ENCODE data around the gene NT5E. TPM values are rescaled to one million over a fixed set of nuclear protein-coding genes. Genes with fewer than 3 reads are reported as not detected.

NT5E gene
- polyA plus RNA-seq, 1 experiment, result 63.0 TPM

- ChIA-PET POLR2A (interaction anchor here (0.6 kb wide), 1 partner anchor 93 kb away, joined by 4 read pairs; no protein-coding TSS in a partner anchor), CTCF (no interaction called here)
- DNase-seq (ENCODE audit: low read depth), result peak; percentile 76
- Histone ChIP-seq H3K27me3 (ENCODE audit: control insufficient read depth, insufficient read depth, low read length) (no peaks in the 10 kb centered on the region), H3K4me3 (ENCODE audit: low read depth, low read length) (no peak overlapping the region), H3K36me3 (ENCODE audit: control insufficient read depth, insufficient read depth, low read length) (no peaks in the 10 kb centered on the region)
- TF ChIP-seq, protein P1, sequence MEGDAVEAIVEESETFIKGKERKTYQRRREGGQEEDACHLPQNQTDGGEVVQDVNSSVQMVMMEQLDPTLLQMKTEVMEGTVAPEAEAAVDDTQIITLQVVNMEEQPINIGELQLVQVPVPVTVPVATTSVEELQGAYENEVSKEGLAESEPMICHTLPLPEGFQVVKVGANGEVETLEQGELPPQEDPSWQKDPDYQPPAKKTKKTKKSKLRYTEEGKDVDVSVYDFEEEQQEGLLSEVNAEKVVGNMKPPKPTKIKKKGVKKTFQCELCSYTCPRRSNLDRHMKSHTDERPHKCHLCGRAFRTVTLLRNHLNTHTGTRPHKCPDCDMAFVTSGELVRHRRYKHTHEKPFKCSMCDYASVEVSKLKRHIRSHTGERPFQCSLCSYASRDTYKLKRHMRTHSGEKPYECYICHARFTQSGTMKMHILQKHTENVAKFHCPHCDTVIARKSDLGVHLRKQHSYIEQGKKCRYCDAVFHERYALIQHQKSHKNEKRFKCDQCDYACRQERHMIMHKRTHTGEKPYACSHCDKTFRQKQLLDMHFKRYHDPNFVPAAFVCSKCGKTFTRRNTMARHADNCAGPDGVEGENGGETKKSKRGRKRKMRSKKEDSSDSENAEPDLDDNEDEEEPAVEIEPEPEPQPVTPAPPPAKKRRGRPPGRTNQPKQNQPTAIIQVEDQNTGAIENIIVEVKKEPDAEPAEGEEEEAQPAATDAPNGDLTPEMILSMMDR (IDR thresholded peaks at IDR 0.05; ENCODE audit: insufficient read depth, low read depth, low read length), result no peak
These were observed 13.5 kb upstream of the NT5E start for GRCh38 chr6:85436411-85436810.

DNA sequence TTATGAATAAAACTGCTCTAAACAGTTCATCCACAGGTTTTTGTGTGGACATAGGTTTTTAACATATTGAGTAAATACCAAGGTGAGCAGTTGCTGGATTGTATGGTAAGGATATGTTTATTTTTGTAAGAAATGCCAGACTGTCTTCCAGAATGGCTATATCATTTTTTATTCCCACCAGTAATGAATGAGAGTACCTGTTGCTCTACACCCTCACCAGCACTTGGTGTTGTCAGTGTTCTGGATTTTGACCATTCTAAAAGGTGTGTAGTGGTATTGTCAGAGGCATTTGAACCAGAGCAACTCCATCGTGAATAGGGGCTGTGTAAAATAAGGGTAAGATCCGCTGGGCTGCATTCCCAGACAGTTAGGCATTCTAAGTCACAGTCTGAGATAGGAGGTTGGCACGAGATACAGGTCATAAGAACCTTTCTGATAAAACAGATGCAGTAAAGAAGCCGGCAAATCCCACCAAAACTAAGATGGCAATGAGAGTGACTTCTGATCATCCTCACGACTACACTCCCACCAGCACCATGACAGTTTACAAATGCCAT lies 12.9 kb upstream of the NT5E start:
- no peaks in the 10 kb centered on the region for H3K27me3 ChIP-seq (ENCODE audit: control insufficient read depth, insufficient read depth, low read length)
- no peak for DNase-seq (ENCODE audit: low read depth)
- TF ChIP-seq, protein P1 (IDR thresholded peaks at IDR 0.05; ENCODE audit: insufficient read depth, low read depth, low read length), result no peak
- ChIA-PET CTCF (no interaction called here), POLR2A (no interaction called here)
- H3K36me3 ChIP-seq (ENCODE audit: control insufficient read depth, insufficient read depth, low read length), result no peaks in the 10 kb centered on the region
- H3K4me3 ChIP-seq (ENCODE audit: low read depth, low read length), result no peak overlapping the region

DNA sequence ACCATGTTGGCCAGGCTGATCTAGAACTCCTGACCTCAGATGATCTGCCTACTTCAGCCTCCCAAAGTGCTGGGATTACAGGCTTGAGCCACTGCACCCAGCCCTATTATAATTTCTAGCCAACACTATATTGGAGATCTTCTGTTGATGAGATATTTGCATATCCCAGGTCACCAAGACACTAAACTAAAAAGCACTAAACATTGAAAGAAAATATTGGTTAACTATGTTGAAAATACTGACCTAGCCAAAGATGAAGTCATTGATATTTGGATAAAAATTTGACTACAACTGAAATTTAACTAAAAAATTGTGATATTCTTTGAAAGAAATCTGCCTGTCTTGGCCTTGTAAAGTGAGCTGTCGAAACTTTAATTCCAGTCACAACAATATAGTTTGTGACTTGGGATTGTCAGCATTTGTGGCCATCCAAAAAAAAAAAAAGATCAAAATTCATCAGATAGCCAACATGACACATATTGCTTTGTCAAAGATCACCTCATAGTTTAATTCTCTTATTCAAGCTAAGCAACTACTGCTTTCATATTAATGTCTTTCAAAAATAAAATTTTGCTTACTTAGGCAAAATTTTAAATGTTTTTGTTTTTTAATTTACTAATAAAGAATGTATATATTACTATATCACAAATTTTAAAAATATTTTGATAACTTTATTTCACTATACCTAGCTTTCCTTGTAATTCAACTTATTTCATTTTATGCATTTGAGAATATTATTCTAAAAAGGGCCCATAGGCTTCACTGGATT lies 6.3 kb upstream of the NT5E start:
- no peak for DNase-seq (ENCODE audit: low read depth)
- ChIA-PET POLR2A (no interaction called here), CTCF (interaction anchor here (0.8 to 1.7 kb wide), 2 partner anchors 39 to 89 kb away, joined by 3 to 8 read pairs; no protein-coding TSS in a partner anchor)
- no peak overlapping the region for H3K4me3 ChIP-seq (ENCODE audit: low read depth, low read length)
- no peaks in the 10 kb centered on the region for H3K36me3 ChIP-seq (ENCODE audit: control insufficient read depth, insufficient read depth, low read length)
- TF ChIP-seq, protein P1 (IDR thresholded peaks at IDR 0.05; ENCODE audit: insufficient read depth, low read depth, low read length), result no peak
- H3K27me3 ChIP-seq (ENCODE audit: control insufficient read depth, insufficient read depth, low read length), result no peaks in the 10 kb centered on the region

DNA sequence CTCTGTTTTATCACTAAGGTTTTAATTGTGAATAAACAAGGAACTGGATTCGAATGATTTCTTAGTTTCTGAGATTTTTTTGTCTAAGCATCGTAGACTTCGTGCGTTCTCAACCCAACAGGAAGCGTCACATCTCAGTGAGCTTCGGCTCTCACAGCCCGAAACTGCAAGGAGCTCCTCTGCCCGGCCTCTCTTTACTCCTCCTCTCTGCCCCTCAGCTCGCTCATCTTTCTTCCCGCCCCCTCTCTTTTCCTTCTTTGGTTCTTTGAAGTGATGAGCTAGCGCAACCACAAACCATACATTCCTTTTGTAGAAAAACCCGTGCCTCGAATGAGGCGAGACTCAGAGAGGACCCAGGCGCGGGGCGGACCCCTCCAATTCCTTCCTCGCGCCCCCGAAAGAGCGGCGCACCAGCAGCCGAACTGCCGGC lies 480 bp upstream of the NT5E start:
- no peaks in the 10 kb centered on the region for H3K36me3 ChIP-seq (ENCODE audit: control insufficient read depth, insufficient read depth, low read length)
- ChIA-PET POLR2A (interaction anchor here (0.5 to 1.3 kb wide), 5 partner anchors 15 to 653 kb away, joined by 3 to 11 read pairs (median 4); no protein-coding TSS in a partner anchor), CTCF (interaction anchor here (1.1 to 4.5 kb wide), 8 partner anchors 10 to 94 kb away, joined by 3 to 37 read pairs (median 10); no protein-coding TSS in a partner anchor)
- TF ChIP-seq, protein P1 (IDR thresholded peaks at IDR 0.05; ENCODE audit: insufficient read depth, low read depth, low read length), result no peak
- peak overlapping the region; percentile 87 for H3K4me3 ChIP-seq (ENCODE audit: low read depth, low read length)
- no peaks in the 10 kb centered on the region for H3K27me3 ChIP-seq (ENCODE audit: control insufficient read depth, insufficient read depth, low read length)
- no peak for DNase-seq (ENCODE audit: low read depth)

DNA sequence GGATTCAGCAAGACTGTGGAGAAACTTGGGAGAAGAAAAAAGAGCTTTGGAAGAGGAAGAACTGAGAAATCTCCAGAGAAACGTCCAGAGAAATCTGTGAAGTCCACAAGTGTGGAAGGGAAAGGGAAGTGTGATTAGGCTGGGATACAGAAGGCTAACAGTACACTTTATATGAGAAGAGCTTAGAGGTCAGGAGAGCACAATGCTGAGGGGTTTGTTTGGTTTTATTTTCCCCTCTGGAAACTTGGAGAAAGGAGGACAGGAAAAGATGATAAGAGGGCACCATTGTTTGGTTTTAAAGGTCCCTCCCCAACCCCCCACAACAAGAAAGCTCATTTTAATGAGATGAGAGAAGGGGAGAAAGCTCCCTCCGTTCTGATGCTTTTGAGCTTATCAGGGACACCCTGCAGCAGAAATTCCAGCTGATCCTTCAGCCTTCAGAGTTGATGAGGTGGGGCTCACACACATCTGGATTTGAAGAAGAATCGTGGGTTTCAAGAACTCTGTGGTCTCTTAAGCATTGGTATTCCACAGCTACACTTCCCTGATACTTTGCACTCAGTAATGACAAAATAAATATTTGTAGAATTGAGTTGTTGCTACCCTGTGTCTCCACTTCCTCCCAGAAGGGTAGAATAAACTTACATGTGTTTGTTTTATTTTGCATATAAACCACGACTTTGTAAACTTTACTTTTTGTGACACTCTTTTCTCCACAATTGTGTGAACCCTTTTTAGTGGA lies 1.9 kb downstream of the NT5E start:
- H3K36me3 ChIP-seq (ENCODE audit: control insufficient read depth, insufficient read depth, low read length), result no peaks in the 10 kb centered on the region
- ChIA-PET CTCF (interaction anchor here (1.1 to 4.5 kb wide), 7 partner anchors 11 to 97 kb away, joined by 3 to 37 read pairs (median 4); no protein-coding TSS in a partner anchor), POLR2A (interaction anchor here (0.6 kb wide), 1 partner anchor 981 kb away, joined by 3 read pairs; no protein-coding TSS in a partner anchor)
- no peaks in the 10 kb centered on the region for H3K27me3 ChIP-seq (ENCODE audit: control insufficient read depth, insufficient read depth, low read length)
- DNase-seq (ENCODE audit: low read depth), result no peak
- TF ChIP-seq, protein P1 (IDR thresholded peaks at IDR 0.05; ENCODE audit: insufficient read depth, low read depth, low read length), result no peak
- H3K4me3 ChIP-seq (ENCODE audit: low read depth, low read length), result peak overlapping the region; percentile 87
